ENCODE measurements around the gene RNU6-9. TPM values are rescaled to one million over a fixed set of nuclear protein-coding genes. Genes with fewer than 3 reads are reported as not detected.

Gene RNU6-9
- total and polyA plus RNA-seq, 2 of the 13 experiments (the other 11 are each of a cell fraction or from before 2014, with no cell fraction given), result under 0.01 TPM; not detected in 1

DNA sequence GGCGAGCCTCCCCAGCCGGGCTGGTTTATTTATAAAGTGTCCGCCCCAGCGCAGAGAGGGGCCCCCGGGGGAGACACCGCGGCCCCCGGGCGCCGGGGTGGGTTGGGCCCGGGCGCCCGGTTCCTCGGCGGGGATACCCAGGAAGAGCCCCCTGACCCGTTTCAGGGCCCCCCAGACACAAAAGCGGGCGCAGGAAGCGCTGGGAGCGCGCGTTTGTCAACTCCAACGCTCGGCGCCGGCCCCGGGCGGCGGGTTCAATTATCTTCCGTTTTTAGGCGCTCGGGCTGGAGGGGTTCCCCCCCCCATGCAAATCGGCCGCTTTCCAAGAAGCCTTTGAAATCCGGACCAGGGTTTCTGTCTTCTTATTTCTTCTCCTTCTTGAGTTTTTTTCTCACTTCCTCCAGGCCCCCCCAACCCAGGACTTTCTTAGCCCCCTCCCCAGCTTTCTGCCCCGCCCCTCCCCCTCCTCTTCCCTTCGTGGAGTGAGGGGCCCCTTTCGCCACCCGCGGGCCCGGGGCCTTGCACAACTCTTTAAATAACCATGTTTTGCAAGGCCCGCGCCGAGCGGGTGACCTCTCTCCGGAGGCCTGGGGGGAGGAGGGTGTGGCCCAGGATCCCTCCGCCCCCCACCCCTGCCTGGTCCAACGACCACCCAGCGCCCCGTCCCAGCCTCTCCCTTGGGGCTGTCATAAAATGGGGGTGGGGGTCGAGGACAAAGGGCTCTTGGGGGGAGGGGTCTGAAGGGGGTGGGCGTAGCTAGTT, 33.5 kb downstream of the RNU6-9 start (continued):
- TF ChIP-seq ZNF142 (CRISPR knock-in tag; IDR thresholded peaks at IDR 0.05) (no peak), SMAD3 (CRISPR knock-in tag; IDR thresholded peaks at IDR 0.05) (no peak), ZNF580 (CRISPR knock-in tag; IDR thresholded peaks at IDR 0.05; ENCODE audit: borderline replicate concordance, low read depth) (no peak), GATAD2A (CRISPR knock-in tag; IDR thresholded peaks at IDR 0.05) (peak; percentile 63; the same call in 1 of the 2 replicates), ZBTB33 (CRISPR knock-in tag; IDR thresholded peaks at IDR 0.05) (0 out of 2 replicates have a peak, but pooled peaks have one; percentile 9), MEIS2 (CRISPR knock-in tag; IDR thresholded peaks at IDR 0.05) (no peak), NFKB2 (CRISPR knock-in tag; IDR thresholded peaks at IDR 0.05; ENCODE audit: borderline replicate concordance) (no peak), SRSF1 (optimal IDR thresholded peaks at IDR 0.05; ENCODE audit: low read depth, low read length) (peak; percentile 72), ZNF256 (CRISPR knock-in tag; conservative IDR thresholded peaks at IDR 0.05) (no peak), LCORL (IDR thresholded peaks at IDR 0.05) (no peak), LCORL (CRISPR knock-in tag; IDR thresholded peaks at IDR 0.05) (no peak), ZFP36 (IDR thresholded peaks at IDR 0.05; ENCODE audit: borderline replicate concordance, low read depth, low read length, partially characterized antibody) (no peak), E2F5 (CRISPR knock-in tag; conservative IDR thresholded peaks at IDR 0.05) (0 out of 2 replicates have a peak, but pooled peaks have one; percentile 38), PHF20 (CRISPR knock-in tag; IDR thresholded peaks at IDR 0.05) (no peak), SALL2 (CRISPR knock-in tag; IDR thresholded peaks at IDR 0.05) (peak; percentile 77; the same call in 1 of the 2 replicates), AGO2 (optimal IDR thresholded peaks at IDR 0.05; ENCODE audit: low read depth, low read length) (peak; percentile 96)
- TF ChIP-seq, protein P1, sequence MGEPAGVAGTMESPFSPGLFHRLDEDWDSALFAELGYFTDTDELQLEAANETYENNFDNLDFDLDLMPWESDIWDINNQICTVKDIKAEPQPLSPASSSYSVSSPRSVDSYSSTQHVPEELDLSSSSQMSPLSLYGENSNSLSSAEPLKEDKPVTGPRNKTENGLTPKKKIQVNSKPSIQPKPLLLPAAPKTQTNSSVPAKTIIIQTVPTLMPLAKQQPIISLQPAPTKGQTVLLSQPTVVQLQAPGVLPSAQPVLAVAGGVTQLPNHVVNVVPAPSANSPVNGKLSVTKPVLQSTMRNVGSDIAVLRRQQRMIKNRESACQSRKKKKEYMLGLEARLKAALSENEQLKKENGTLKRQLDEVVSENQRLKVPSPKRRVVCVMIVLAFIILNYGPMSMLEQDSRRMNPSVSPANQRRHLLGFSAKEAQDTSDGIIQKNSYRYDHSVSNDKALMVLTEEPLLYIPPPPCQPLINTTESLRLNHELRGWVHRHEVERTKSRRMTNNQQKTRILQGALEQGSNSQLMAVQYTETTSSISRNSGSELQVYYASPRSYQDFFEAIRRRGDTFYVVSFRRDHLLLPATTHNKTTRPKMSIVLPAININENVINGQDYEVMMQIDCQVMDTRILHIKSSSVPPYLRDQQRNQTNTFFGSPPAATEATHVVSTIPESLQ (CRISPR knock-in tag; conservative IDR thresholded peaks at IDR 0.05), result no peak

Data from HepG2 (cell line).